Karpas-422 (cell line): ENCODE measurements around the gene ASPHD1. TPM values are rescaled to one million over a fixed set of nuclear protein-coding genes. Genes with fewer than 3 reads are reported as not detected.

ENCODE experiments used
- DNase-seq: peaks from one replicate; pipeline ENCODE4 v3.0.0-alpha.2; 2015
- H2AFZ ChIP-seq: fragments of 200-600 bp; sonication (generic); 2 replicates; pipeline ENCODE4 v1.6.1; 2014; ENCODE audit warnings: antibody characterized with exemption, low read length, mixed read lengths
- H3K27ac ChIP-seq: fragments of 200-600 bp; sonication (generic); 2 replicates; pipeline ENCODE4 v1.5.1; 2014; ENCODE audit warnings: mild to moderate bottlenecking, low read length, moderate library complexity
- H3K27me3 ChIP-seq: fragments of 200-600 bp; sonication (generic); 2 replicates; pipeline ENCODE4 v1.6.1; 2014; ENCODE audit warnings: low read length, mixed read lengths
- H3K36me3 ChIP-seq: fragments of 200-600 bp; sonication (generic); 2 replicates; pipeline ENCODE4 v1.6.1; 2014; ENCODE audit warnings: low read length, mixed read lengths; ENCODE audit not compliant: insufficient read depth
- H3K4me1 ChIP-seq: fragments of 200-600 bp; sonication (generic); 2 replicates; pipeline ENCODE4 v1.6.1; 2014; ENCODE audit warnings: mild to moderate bottlenecking, low read length, mixed read lengths
- H3K4me2 ChIP-seq: fragments of 200-600 bp; sonication (generic); 2 replicates; pipeline ENCODE4 v1.6.1; 2014; ENCODE audit warnings: low read length, low read depth, mild to moderate bottlenecking; ENCODE audit not compliant: poor library complexity, severe bottlenecking
- H3K4me3 ChIP-seq: fragments of 200-600 bp; sonication (generic); 2 replicates; pipeline ENCODE4 v1.5.1; 2014; ENCODE audit warnings: mild to moderate bottlenecking, antibody characterized with exemption, low read length, mixed read lengths
- H3K79me2 ChIP-seq: fragments of 200-600 bp; sonication (generic); 2 replicates; pipeline ENCODE4 v1.6.1; 2014; ENCODE audit warnings: mild to moderate bottlenecking, low read length, mixed read lengths
- H3K9ac ChIP-seq: fragments of 200-600 bp; sonication (generic); 2 replicates; pipeline ENCODE4 v1.6.0; 2014; ENCODE audit warnings: low read length
- H3K9me2 ChIP-seq: fragments of 200-600 bp; sonication (generic), shearing (Covaris generic); replicated peaks from 2 replicates; pipeline ENCODE4 v1.6.0; 2014; ENCODE audit warnings: mild to moderate bottlenecking, low read length, moderate library complexity; ENCODE audit not compliant: insufficient read depth
- H3K9me3 ChIP-seq: fragments of 300-700, 200-600 bp; sonication (generic); 2 replicates; pipeline ENCODE4 v1.6.1; 2014; ENCODE audit warnings: low read length, mixed read lengths
- H4K20me1 ChIP-seq: fragments of 200-600 bp; sonication (generic); 2 replicates; pipeline ENCODE4 v1.6.1; 2014; ENCODE audit warnings: mild to moderate bottlenecking, antibody characterized with exemption, low read length, low read depth; ENCODE audit not compliant: insufficient read depth
- total RNA-seq: library from RNA; depleted of rRNA; stranded (reverse); fragments of >200 nt; shearing (Covaris generic); gene quantifications from 2 replicates; pipeline ENCODE4 v1.2.3, GENCODE V29; 2014; ENCODE audit warnings: low replicate concordance

Gene ASPHD1
- total RNA-seq, 1 experiment from 2014 or later: 0.19 TPM

- Histone ChIP-seq H4K20me1 (no peaks in the 10 kb centered on the region), H3K9ac (no peak overlapping the region), H3K9me2 (no peaks in the 10 kb centered on the region), H3K27ac (no peak overlapping the region), H3K36me3 (no peaks in the 10 kb centered on the region), H2AFZ (no peak overlapping the region), H3K4me3 (no peak overlapping the region), H3K27me3 (no peaks in the 10 kb centered on the region), H3K4me2 (no peak overlapping the region), H3K9me3 (no peaks in the 10 kb centered on the region), H3K79me2 (no peaks in the 10 kb centered on the region), H3K4me1 (no peaks in the 10 kb centered on the region)
- DNase-seq: peak; percentile 35
These were observed 8.5 kb upstream of the ASPHD1 start for GRCh38 chr16:29891525-29892457.

DNA sequence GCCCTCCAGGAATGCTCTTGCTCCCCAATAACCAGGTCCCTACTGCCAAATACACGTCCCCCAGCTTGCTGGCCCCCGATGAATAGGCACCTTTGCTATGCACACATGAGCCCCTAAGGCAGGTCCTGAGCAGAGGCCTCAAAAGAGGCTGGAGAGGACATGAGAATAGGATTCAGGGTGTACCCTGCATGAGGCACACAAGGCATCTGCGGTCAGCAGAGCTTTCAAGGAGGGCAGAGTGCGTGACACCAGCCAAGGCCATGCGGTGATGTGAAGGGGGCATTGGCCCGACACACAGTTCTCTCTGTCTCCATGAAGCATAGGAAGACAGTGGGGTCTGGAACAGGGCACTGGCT is 7.9 kb upstream of the ASPHD1 start:
- H3K9me2 ChIP-seq: no peaks in the 10 kb centered on the region
- H3K9me3 ChIP-seq: no peaks in the 10 kb centered on the region
- no peak overlapping the region for H3K4me3 ChIP-seq
- no peak overlapping the region for H3K27ac ChIP-seq
- H3K79me2 ChIP-seq: no peaks in the 10 kb centered on the region
- H2AFZ ChIP-seq: no peak overlapping the region
- H3K4me1 ChIP-seq: no peaks in the 10 kb centered on the region
- no peak overlapping the region for H3K9ac ChIP-seq
- H3K4me2 ChIP-seq: no peak overlapping the region
- no peaks in the 10 kb centered on the region for H3K27me3 ChIP-seq
- no peaks in the 10 kb centered on the region for H3K36me3 ChIP-seq
- no peak for DNase-seq
- H4K20me1 ChIP-seq: no peaks in the 10 kb centered on the region

DNA sequence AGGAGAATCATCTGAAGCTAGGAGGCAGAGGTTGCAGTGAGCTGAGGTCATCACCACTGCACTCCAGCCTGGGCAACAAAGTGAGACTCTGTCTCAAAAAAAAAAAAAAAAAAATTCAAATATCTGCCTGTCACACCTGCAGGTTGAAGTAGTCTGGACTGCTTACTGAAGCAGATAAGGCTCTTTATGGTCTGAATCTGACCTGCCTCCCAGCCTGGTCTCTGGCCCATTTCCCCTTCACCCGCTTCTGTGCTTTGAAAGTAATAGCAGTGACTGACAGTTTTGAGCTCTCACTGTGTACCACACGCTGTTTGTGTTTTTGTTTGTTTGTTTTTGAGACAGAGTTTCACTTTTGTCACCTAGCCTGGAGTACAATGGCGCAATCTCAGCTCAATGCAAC is 6.7 kb upstream of the ASPHD1 start:
- no peaks in the 10 kb centered on the region for H3K4me1 ChIP-seq

DNA sequence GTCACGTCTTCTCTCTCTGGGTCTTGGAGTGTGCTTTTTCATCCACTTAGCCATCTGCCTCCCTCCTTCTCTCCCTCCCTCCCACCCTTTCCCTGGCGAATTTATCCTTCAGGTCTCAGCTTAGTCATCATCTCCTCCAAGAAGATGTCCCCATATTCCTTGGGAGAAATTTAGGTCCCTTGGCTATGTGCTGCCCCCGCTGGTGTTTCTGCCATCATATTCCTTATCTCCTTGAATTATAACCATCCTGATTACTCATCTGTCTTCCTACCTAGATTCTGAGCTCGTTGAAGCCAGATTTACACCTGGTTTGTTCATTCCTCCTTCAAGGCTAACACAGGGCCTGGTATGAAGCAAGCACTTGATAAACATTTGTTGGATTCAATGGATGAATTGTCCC is 5.9 kb upstream of the ASPHD1 start:
- Histone ChIP-seq H2AFZ (no peak overlapping the region), H3K27me3 (no peaks in the 10 kb centered on the region), H3K36me3 (no peaks in the 10 kb centered on the region), H3K9ac (no peak overlapping the region), H3K4me3 (no peak overlapping the region), H3K4me2 (no peak overlapping the region), H3K79me2 (no peaks in the 10 kb centered on the region), H3K27ac (no peak overlapping the region), H3K4me1 (peaks cover 3% of the 10 kb centered on the region), H3K9me3 (no peaks in the 10 kb centered on the region), H4K20me1 (no peaks in the 10 kb centered on the region), H3K9me2 (no peaks in the 10 kb centered on the region)
- DNase-seq: peak; percentile 16

More for the DNA sequence above, 6.7 kb upstream of the ASPHD1 start:
- H3K4me3 ChIP-seq: no peak overlapping the region
- no peak overlapping the region for H2AFZ ChIP-seq
- no peaks in the 10 kb centered on the region for H3K27me3 ChIP-seq
- no peak overlapping the region for H3K27ac ChIP-seq
- no peaks in the 10 kb centered on the region for H3K79me2 ChIP-seq
- no peaks in the 10 kb centered on the region for H3K9me2 ChIP-seq
- H4K20me1 ChIP-seq: no peaks in the 10 kb centered on the region
- DNase-seq: peak; percentile 26
- no peaks in the 10 kb centered on the region for H3K9me3 ChIP-seq
- H3K4me2 ChIP-seq: no peak overlapping the region
- no peaks in the 10 kb centered on the region for H3K36me3 ChIP-seq
- H3K9ac ChIP-seq: no peak overlapping the region

DNA sequence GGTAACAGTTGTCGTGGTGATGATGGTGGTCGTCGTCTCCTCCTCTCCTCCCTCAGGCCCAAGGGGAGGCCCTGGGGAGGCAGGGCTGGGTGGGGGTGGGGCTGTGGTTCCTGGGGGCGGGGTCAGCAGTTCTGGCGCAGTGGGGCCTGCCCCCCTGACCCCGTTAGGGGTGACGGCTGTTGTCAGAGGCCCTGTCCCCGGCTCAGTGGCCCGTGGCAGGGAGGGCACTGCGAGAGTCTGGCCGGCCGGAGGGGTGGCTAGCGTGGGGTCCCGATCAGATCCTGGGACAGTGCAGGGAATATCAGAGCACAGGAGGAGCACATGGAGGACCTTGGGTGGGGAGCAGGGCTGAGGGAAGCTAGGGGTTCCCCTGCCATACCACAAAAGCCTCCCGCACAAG is 3.4 kb upstream of the ASPHD1 start:
- no peaks in the 10 kb centered on the region for H4K20me1 ChIP-seq
- no peaks in the 10 kb centered on the region for H3K9me3 ChIP-seq
- H3K79me2 ChIP-seq: no peaks in the 10 kb centered on the region
- H2AFZ ChIP-seq: no peak overlapping the region
- H3K4me3 ChIP-seq: no peak overlapping the region
- H3K4me2 ChIP-seq: no peak overlapping the region
- no peak overlapping the region for H3K9ac ChIP-seq
- H3K27ac ChIP-seq: no peak overlapping the region
- no peaks in the 10 kb centered on the region for H3K36me3 ChIP-seq
- H3K9me2 ChIP-seq: no peaks in the 10 kb centered on the region
- H3K27me3 ChIP-seq: no peaks in the 10 kb centered on the region
- peak; percentile 31 for DNase-seq
- peaks cover 15% of the 10 kb centered on the region for H3K4me1 ChIP-seq

DNA sequence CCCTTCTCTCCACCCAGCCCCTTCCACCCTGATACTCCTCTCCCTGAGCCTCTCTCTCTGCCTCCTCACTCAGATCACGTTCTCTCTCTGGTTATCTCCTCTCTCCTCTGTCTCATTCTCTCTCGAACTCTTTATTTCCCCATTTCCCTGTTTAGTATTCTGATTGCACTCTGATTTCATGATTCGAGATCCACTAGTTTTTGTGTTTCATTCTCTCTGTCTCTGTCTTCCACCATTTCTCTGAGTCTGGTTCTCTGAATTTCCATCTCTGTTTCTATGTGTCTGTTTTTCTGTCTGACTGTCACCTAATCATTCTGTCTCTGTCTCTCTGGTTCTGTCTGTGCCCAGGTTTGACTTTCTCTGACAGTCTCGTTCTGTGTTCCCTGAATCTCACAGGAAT is 3.0 kb upstream of the ASPHD1 start:
- Histone ChIP-seq H3K4me3 (no peak overlapping the region), H3K9me3 (no peaks in the 10 kb centered on the region), H3K36me3 (no peaks in the 10 kb centered on the region), H3K27me3 (no peaks in the 10 kb centered on the region), H4K20me1 (no peaks in the 10 kb centered on the region), H3K27ac (no peak overlapping the region), H3K79me2 (no peaks in the 10 kb centered on the region), H2AFZ (no peak overlapping the region), H3K4me2 (no peak overlapping the region), H3K9me2 (no peaks in the 10 kb centered on the region), H3K4me1 (peaks cover 15% of the 10 kb centered on the region), H3K9ac (no peak overlapping the region)
- peak; percentile 24 for DNase-seq

DNA sequence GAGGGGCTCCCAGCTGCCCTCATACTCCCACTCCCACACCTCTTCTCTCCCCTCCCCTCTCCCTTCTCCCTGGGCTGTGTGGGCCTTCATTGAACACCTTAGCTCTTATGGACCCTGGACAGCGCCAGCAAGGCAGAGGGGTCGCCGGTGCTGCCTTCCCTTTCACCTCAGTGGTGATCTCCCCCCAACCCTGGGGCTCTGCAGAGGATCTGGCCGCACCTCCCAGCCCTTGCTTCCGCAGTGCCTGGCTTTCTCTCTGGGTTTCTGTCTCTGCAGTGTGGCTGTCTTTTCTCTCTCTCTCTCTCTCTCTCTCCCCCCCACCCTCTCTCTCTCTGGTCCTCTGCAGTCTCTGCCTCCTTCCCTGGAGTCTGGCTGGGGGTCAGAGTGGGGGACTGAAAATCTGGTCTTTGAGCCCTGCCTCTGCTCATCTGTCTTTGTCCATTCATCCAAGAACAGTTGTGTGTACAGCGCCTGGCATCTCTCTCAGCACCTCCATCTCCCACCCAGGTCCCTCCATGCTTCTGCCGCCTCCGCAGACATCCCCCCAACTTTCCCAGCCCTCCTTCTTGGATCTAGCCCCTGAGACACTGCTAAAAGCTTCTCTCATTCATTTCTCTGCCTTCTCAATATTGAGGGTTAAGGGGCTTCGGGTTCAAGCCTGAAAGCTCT is 2.0 kb upstream of the ASPHD1 start:
- no peaks in the 10 kb centered on the region for H3K36me3 ChIP-seq
- H3K9me2 ChIP-seq: no peaks in the 10 kb centered on the region
- no peak overlapping the region for H3K27ac ChIP-seq
- no peak overlapping the region for H3K4me3 ChIP-seq
- no peak overlapping the region for H3K4me2 ChIP-seq
- no peaks in the 10 kb centered on the region for H3K9me3 ChIP-seq
- no peaks in the 10 kb centered on the region for H3K79me2 ChIP-seq
- no peak overlapping the region for H2AFZ ChIP-seq
- H3K4me1 ChIP-seq: peaks cover 15% of the 10 kb centered on the region
- no peak overlapping the region for H3K9ac ChIP-seq
- H3K27me3 ChIP-seq: no peaks in the 10 kb centered on the region
- peak; percentile 25 for DNase-seq
- no peaks in the 10 kb centered on the region for H4K20me1 ChIP-seq

DNA sequence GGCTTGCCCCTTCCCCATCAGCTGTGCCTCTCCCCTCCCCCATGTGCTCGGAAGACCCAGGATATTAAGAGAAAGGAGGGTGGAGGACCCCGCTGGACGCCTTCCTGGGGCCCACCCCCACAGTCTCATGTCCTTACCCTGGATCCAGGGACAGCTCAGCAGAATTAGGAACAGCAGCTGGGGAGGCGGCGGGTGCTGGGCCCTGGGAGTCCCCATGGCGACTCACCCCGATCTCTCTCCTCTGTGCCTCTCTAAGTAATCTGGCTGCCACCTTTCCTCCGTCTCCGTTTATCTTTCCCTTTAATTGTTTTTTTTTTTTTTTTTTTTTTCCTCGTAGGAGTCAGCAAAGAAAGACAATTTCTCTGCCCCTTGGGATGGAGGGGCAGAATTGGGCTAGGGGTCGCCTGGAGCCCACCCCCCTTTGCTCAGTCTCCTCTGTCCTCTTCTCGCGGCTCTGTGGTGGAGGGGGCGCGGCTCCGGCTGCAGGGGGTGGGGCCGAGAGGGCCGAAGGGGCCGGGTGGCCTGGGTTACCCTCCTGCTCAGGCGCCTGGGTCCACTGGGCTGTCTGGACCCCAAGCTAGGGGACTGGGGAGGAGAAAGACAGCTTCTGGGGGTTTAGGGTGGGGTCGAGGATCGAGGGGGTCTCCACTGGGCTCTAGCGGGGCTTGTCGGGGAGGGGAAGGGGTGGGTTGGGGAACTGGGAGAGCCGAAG is 1.3 kb upstream of the ASPHD1 start:
- no peaks in the 10 kb centered on the region for H3K27me3 ChIP-seq
- H3K4me3 ChIP-seq: peak overlapping the region; percentile 69; the same call in 1 of the 2 replicates
- no peaks in the 10 kb centered on the region for H3K36me3 ChIP-seq
- H3K9me3 ChIP-seq: no peaks in the 10 kb centered on the region
- peak overlapping the region; percentile 93 for H3K4me2 ChIP-seq
- H3K9ac ChIP-seq: no peak overlapping the region
- no peaks in the 10 kb centered on the region for H3K9me2 ChIP-seq
- no peak overlapping the region for H3K27ac ChIP-seq
- no peak overlapping the region for H2AFZ ChIP-seq
- peak; percentile 58 for DNase-seq
- peaks cover 15% of the 10 kb centered on the region for H3K4me1 ChIP-seq
- no peaks in the 10 kb centered on the region for H3K79me2 ChIP-seq
- no peaks in the 10 kb centered on the region for H4K20me1 ChIP-seq
